HEK293T (cell line): ENCODE measurements around the gene OCRL.

Experiments used
- CTCF ChIA-PET: fragments of 350-600 bp; formaldehyde crosslinking; extraction: SDS; loops from one replicate; lab custom pipeline; 2021; ENCODE audit warnings: antibody characterized with exemption, inconsistent platforms; lab: Yijun Ruan, JAX
- POLR2A ChIA-PET: fragments of 350-600 bp; formaldehyde crosslinking; extraction: SDS; loops from one replicate; lab custom pipeline; 2020; ENCODE audit warnings: antibody characterized with exemption, inconsistent platforms; lab: Yijun Ruan, JAX
- DNase-seq: peaks from one replicate; pipeline ENCODE4 v3.0.0; 2012; ENCODE audit warnings: mixed read lengths; ENCODE audit errors: extremely low spot score
- ARNT ChIP-seq: fragments of 450-650 bp; IDR thresholded peaks from 2 replicates; pipeline ENCODE4 v1.6.1; 2017; ENCODE audit warnings: mild to moderate bottlenecking
- BHLHE40 ChIP-seq: fragments of 450-650 bp; IDR thresholded peaks from 2 replicates; pipeline ENCODE4 v1.6.1; 2016; ENCODE audit warnings: mild to moderate bottlenecking, moderate library complexity, borderline replicate concordance
- CTBP1 ChIP-seq: fragments of 450-650 bp; IDR thresholded peaks from 2 replicates; pipeline ENCODE4 v1.6.1; 2016; ENCODE audit warnings: borderline replicate concordance
- ELF4 ChIP-seq: fragments of 450-650 bp; IDR thresholded peaks from 2 replicates; pipeline ENCODE4 v1.6.1; 2017; ENCODE audit warnings: antibody characterized with exemption
- FOXA1 ChIP-seq: fragments of 450-650 bp; IDR thresholded peaks from 2 replicates; pipeline ENCODE4 v1.6.1; 2016; ENCODE audit warnings: mild to moderate bottlenecking
- FOXK2 ChIP-seq: fragments of 450-650 bp; IDR thresholded peaks from 2 replicates; pipeline ENCODE4 v1.6.1; 2016; ENCODE audit warnings: mild to moderate bottlenecking
- FOXM1 ChIP-seq: fragments of 450-650 bp; IDR thresholded peaks from 2 replicates; pipeline ENCODE4 v1.6.1; 2017; ENCODE audit warnings: mild to moderate bottlenecking, borderline replicate concordance
- HDGF ChIP-seq: fragments of 450-650 bp; IDR thresholded peaks from 2 replicates; pipeline ENCODE4 v1.6.1; 2017; ENCODE audit warnings: antibody characterized with exemption, borderline replicate concordance
- L3MBTL2 ChIP-seq: fragments of 450-650 bp; conservative IDR thresholded peaks from 2 replicates; pipeline ENCODE4 v1.6.1; 2016; ENCODE audit warnings: mild to moderate bottlenecking
- LEF1 ChIP-seq: fragments of 450-650 bp; IDR thresholded peaks from 2 replicates; pipeline ENCODE4 v1.6.1; 2017; ENCODE audit warnings: mild to moderate bottlenecking, borderline replicate concordance
- NFRKB ChIP-seq: fragments of 450-650 bp; IDR thresholded peaks from 2 replicates; pipeline ENCODE4 v1.6.1; 2016; ENCODE audit warnings: mild to moderate bottlenecking, moderate library complexity
- PKNOX1 ChIP-seq: fragments of 450-650 bp; IDR thresholded peaks from 2 replicates; pipeline ENCODE4 v1.6.1; 2016
- SP1 ChIP-seq: fragments of 450-650 bp; IDR thresholded peaks from 2 replicates; pipeline ENCODE4 v1.6.1; 2017
- SUZ12 ChIP-seq: fragments of 450-650 bp; IDR thresholded peaks from 2 replicates; pipeline ENCODE4 v1.6.1; 2016; ENCODE audit warnings: mild to moderate bottlenecking
- TARDBP ChIP-seq: fragments of 450-650 bp; IDR thresholded peaks from 2 replicates; pipeline ENCODE4 v1.6.1; 2016
- ZNF384 ChIP-seq: fragments of 450-650 bp; IDR thresholded peaks from 2 replicates; pipeline ENCODE4 v1.6.1; 2016

The OCRL gene

GRCh38 chrX:129593137-129593536, 53.1 kb downstream of the OCRL start:
- no peak for DNase-seq
- ChIA-PET CTCF (interaction anchor here (0.7 kb wide), 1 partner anchor 24 kb away, joined by 3 read pairs; no protein-coding TSS in a partner anchor), POLR2A (no interaction called here)
- TF ChIP-seq CTBP1 (no peak), PKNOX1 (no peak), ZNF384 (no peak), SP1 (no peak), BHLHE40 (no peak), LEF1 (no peak), HDGF (no peak), TARDBP (no peak), FOXA1 (no peak), FOXK2 (no peak), SUZ12 (no peak), L3MBTL2 (no peak), NFRKB (no peak), ELF4 (no peak), ARNT (no peak)

GRCh38 chrX:129594781-129595180, 54.7 kb downstream of the OCRL start:
- no peak for DNase-seq
- TF ChIP-seq BHLHE40 (no peak), NFRKB (no peak), L3MBTL2 (no peak), ELF4 (no peak), SUZ12 (no peak), PKNOX1 (no peak), ARNT (no peak), FOXK2 (no peak), SP1 (no peak), ZNF384 (no peak), FOXA1 (no peak), FOXM1 (no peak), HDGF (no peak), CTBP1 (no peak), LEF1 (no peak), TARDBP (no peak)
- ChIA-PET POLR2A (no interaction called here), CTCF (interaction anchor here (2.4 kb wide), 1 partner anchor 11 kb away, joined by 8 read pairs; no protein-coding TSS in a partner anchor)

- POLR2A ChIA-PET = no interaction called here
- CTCF ChIA-PET = interaction anchor here (0.6 to 2.4 kb wide), 3 partner anchors 10 to 130 kb away, joined by 3 to 8 read pairs (median 4); no protein-coding TSS in a partner anchor
- TF ChIP-seq L3MBTL2 (no peak), NFRKB (no peak), FOXK2 (no peak), HDGF (no peak)
- no peak for DNase-seq
These were observed 56.0 kb downstream of the OCRL start for GRCh38 chrX:129596077-129596476.

GRCh38 chrX:129597905-129598304, 57.8 kb downstream of the OCRL start:
- no peak for DNase-seq
- ChIA-PET CTCF (no interaction called here), POLR2A (no interaction called here)
- TF ChIP-seq SP1 (no peak), ELF4 (no peak), HDGF (no peak), SUZ12 (no peak), L3MBTL2 (no peak), ARNT (no peak), FOXK2 (no peak), FOXA1 (no peak), FOXM1 (no peak)

GRCh38 chrX:129599499-129599898, 59.4 kb downstream of the OCRL start:
- ChIA-PET POLR2A (no interaction called here), CTCF (interaction anchor here (0.7 kb wide), 1 partner anchor 1356 kb away, joined by 6 read pairs; no protein-coding TSS in a partner anchor)
- TF ChIP-seq NFRKB = no peak
- DNase-seq = no peak

GRCh38 chrX:129599996-129600395, 59.9 kb downstream of the OCRL start:
- TF ChIP-seq SP1 (no peak), ELF4 (no peak), CTBP1 (no peak)
- ChIA-PET CTCF (no interaction called here), POLR2A (no interaction called here)
- no peak for DNase-seq

GRCh38 chrX:129600981-129601424, 60.9 kb downstream of the OCRL start:
- TF ChIP-seq FOXM1 (no peak), SP1 (no peak), FOXK2 (no peak), ELF4 (no peak), TARDBP (no peak), L3MBTL2 (no peak), PKNOX1 (no peak), LEF1 (no peak), BHLHE40 (no peak), CTBP1 (no peak), ZNF384 (no peak)
- ChIA-PET CTCF (interaction anchor here (0.6 to 1.8 kb wide), 5 partner anchors 17 to 222 kb away, joined by 3 to 7 read pairs (median 3); no protein-coding TSS in a partner anchor), POLR2A (no interaction called here)
- peak; percentile 61 for DNase-seq
